GM19328 (cell line): ENCODE data around the gene FOXI1.

ENCODE experiments used
- ATAC-seq: cut with Tn5 transposase; IDR thresholded peaks from one replicate; pipeline ENCODE4 v1.9.1; 2021; ENCODE audit warnings: mild to moderate bottlenecking, moderate library complexity; ENCODE audit not compliant: unreplicated experiment

Gene FOXI1

DNA sequence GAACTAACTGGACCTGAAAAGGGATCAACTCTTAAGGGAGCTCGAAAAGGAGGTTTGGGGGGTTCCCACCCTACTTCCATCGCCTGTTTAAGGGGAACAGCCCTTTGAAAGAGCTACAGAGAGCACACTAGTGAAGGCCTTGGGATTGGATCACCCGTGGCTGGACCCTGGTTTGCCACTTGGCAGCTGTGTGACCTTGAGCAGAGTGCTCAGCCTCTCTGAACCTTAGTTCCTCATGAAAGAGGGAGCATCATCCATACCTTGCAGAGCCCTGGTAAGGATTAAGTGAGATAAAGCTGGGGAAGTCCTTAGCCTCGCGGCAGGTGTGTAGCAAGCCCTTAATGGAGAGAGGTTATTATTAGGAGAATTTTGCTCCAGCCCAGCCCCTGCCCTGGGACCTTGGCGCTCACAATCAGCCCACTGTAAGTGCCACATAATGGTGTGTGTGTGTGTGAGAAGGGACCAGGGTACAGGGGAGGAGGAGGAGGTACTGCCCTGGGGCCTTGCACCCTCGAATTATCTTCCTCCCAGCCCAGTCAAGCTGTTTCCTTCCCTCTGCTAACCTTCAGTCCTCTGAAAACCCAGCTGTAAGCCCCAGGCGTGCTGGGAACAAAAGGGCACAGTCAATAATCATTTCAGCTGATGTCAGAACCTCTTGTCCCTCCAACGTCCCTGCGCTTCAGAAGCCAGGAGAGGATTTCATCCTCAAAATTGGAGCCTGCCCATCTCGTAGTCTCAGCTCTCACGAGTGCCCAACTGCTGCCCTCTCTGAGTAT is 42.9 kb downstream of the FOXI1 start:
- ATAC-seq = no peak

DNA sequence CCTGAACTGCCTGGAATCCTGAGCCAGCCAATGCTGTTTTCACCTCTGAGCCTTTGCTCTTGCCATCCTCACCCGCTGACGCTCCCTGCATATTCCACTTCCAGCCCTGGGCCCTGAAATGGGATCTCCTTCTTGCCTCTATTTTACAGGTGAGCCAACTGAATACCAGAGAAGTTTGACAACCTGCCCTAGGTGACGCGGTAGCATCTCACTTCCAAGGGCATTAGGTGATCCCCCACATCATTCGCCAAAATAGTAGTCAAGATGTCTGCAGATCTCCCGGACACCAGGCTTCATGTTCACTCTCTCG is 43.5 kb downstream of the FOXI1 start:
- ATAC-seq = no peak

DNA sequence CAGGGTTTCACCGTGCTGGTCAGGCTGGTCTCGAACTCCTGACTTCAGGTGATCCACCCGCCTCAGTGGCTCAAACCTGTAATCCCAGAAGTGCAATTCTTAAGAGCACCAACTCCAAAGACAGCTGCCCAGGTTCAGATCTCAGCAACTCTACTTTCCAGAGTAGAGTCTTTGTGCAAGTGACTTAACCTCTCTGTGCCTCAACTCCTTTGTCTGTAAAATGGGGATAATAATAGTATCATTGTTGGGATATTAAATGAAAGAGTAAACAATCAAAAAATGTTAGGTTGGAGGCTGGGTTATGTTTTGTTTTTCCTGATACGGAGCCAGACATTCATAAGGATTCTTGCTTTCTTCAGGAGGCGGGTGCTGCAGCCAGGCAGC is 45.0 kb downstream of the FOXI1 start:
- no peak for ATAC-seq

DNA sequence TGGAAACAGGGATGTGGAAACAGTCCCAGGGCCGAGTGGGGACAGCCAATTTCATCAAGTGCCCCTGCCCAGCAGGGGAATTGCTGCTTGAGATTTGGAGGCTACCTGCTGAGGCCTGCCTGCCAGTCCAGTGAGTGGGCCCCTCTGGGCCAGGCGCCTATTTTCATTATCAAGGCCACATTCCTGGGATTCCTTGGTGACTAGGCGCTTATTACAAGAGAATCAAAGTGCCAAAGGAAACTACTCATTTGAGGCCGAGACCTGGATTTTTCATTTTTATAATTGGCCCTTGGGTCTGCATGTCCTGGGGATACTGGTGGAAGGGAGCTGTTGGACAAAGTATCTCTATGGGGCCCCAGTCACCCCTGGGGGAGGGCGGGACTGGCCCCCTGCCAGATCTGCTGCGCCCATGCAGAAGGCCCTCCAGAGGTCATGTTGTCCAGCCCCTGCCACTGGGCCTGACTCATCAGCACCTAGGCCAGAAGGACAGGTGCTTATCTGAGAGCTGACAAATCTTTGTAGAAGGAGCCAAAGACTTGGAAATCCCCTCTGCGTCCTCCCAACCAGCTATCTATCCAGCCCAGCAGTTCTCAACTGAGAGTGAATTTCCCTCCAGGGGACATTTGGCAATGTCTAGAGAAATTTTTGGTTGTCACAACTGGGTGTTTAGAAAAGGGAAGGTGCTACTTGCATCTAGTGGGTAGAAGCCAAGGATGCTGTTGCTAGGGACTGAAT is 45.6 kb downstream of the FOXI1 start:
- ATAC-seq = no peak

DNA sequence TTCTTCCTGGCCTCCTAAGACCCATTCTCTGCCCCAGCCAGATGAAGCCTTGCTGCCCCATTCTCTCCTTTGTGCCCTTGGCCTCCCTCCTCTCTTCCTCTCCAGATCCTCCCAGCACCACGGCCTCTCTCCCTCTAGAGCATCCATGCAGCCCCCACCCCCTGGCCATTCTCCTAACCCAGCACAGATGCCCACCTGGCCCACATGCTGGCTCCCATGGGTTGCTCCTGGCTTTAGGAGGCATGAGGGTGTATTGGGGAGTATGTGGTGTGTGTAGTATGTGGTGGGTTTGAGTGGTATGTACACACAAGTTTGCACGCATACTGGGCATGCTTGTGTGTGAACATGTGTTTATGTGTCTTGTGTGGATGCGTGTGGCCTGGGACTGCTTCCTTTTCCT is 47.1 kb downstream of the FOXI1 start:
- ATAC-seq = no peak

DNA sequence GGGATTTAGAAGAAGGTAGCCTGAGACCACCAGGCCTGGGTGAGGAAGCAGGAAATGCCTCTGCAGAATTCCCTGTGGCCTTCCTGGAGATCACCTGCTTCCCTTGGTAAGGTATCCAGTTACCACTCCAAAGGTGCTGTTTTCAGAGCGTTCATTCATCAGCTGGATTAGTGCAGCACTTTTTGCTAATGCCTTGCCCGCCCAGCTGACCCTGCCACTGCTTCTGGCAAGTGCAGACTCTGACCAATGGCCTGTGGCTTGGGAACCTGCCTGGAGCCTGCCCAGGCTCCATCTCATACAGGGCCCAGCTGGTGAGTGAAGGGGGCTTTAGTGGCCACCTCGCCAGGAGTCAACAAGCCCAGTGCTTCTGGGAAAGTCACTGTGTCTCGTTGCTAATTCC is 48.6 kb downstream of the FOXI1 start:
- ATAC-seq = no peak

DNA sequence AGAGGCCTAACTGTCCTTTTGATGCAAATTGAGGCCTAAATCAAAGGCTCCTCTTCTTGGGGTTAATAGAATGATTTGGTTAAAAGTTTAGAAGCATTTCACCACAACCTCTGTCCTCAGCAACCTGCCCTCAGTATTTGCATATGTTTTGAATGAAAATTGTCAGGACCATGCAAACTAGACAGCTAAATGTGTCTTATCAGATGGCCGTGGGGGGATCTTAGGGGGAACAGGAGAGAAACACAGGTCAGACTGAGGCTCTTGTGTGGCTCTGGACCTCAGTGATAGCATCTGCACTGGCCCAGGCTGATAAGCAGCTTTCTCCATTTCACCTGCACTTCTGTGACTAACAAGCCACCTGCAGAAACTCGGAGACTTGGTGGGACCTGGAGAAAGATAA is 49.0 kb downstream of the FOXI1 start:
- no peak for ATAC-seq

DNA sequence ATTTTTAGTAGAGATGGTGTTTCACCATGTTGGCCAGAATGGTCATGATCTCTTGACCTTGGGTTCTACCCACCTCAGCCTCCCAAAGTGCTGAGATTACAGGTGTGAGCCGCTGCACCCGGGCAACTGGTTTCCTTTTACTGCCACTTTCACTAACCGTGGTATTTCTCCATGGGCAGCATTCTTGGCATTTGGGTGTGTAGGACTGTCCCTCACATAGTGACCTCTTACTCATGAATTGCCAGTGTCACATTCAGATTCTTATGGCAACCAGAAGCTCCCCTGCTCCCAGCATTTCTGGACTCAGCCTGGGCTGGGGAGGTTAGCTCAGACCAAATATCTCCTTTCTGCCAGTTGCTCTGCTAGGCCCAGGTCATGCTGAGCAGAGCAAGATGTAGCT is 50.1 kb downstream of the FOXI1 start:
- ATAC-seq = no peak

DNA sequence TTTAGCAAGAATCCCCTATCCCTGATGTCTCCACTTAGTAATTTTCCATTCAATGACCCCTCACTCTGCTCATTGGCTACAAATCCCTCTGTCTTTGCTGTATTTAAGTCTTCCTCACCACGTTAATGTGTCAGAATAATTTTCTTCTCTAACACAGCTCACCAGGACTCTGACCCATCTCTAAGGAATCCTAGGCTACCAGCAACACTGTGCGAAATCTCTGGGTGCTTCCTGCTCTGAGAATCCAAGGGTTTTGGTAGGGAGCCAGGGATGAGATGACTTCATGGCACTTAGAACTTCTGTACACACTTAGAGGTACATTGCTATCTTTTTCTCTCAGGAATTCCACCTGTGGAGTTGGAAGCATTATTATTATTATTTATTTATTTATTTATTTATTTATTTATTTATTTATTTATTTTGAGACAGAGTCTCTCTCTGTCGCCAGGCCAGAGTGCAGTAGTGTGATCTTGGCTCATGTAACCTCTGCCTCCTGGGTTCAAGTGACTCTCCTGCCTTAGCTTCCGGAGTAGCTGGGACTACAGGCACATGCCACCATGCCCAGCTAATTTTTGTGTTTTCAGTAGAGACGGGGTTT is 53.5 kb downstream of the FOXI1 start:
- ATAC-seq = no peak
